Epithelial cell of prostate (primary cell): Measurements from ENCODE around the gene MROH7.

Experiments used
- DNase-seq: peaks from one replicate; pipeline ENCODE4 v3.0.0-alpha.2; 2011; ENCODE audit warnings: low read depth, low spot score
- H3K27ac ChIP-seq: fragments of 450-650 bp; 2 replicates; pipeline ENCODE4 v1.5.1; 2017; ENCODE audit warnings: mild to moderate bottlenecking

MROH7 gene

DNA sequence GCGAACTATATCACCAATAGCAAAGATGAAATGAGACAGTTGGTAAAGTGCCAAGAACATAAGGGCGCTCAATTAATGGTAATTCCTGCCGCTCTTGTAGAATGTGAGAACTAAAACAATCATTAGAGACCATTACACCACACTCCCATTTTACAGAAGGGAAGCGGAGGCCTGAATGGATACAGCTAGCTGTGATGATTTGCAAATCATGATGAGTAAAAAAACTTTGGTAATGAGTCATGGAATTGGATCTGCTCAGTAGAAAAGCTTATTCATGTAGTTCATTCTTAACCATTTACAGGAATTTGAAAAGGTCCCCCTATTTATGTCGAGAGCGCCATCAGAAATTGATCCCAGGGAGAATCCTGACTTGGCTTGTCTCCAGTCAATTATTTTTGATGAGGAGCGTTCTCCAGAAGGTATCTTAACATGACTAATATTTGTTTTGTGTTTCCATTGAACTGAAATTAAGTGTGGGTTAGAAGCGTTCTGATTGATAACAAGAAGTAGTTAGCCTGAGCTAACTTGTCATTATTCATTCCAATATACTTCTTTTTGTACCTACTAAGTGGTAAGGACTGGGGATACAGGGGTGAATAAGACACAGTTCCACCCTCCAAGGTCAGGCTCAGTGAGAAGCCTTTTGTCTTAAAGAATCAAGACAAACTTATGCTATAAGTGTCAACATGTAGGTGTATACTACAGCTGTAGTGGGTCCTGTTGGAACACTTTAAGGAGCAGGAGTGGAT lies 74.9 kb downstream of the MROH7 start:
- peak overlapping the region; percentile 87 for H3K27ac ChIP-seq
- peak; percentile 12 for DNase-seq

DNA sequence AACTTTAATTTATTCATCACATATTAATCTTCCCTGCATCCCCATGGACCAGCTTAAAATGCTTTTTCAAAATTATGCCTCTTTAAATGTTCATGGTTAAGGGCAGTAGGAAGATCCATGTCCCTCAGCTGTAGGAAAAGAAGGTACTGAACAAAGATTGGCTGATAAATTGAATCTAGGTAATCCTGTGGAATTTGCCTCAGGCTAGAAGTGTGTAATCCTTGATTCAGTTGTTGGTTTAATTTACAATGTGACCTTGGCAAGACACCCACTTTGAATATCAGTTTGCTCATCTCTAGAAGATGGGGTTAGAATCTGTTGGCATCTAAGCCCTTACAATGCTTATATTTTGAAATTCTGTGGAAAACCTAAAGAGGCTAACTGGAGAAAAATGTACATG lies 80.1 kb downstream of the MROH7 start:
- DNase-seq, result no peak

DNA sequence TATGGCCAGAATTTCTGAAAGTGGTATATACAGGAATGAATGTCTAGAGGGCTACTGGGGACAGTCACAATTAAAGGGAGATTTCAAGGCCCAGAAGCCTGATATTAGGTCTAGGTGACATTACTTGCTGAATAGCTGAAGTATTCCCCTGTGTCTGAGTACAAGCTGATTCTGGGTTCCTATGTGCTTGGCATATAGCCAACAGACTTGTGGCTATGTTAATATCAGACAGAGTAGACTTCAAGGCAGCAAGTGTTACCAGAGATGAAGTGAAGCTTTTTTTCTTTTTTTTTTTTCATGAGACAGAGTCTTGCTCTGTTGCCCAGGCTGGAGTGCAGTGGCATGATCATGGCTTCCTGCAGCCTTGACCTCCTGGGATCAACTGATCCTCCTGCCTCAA lies 82.4 kb downstream of the MROH7 start:
- no peak for DNase-seq
- no peak overlapping the region for H3K27ac ChIP-seq

More for the DNA sequence above, 80.1 kb downstream of the MROH7 start:
- no peak overlapping the region for H3K27ac ChIP-seq

DNA sequence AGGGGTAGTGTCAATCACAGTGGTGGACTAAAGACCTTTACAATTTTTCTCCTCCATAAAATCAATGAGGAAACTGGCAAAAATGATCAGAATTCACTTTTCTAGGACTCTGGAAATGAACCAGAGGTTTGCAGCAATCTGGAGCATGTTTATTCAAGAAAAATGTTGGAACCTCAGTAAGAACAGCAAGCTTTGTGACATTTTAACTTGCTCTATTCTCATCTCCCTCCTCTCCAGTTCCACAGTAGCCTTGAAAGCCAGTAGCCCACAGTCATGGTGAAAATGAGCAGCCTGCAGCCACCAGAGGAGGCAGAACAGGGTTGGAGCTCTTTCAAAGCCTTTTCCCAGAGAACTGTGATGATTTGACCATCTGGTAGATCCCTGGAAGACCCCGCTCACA lies 83.2 kb downstream of the MROH7 start:
- no peak for DNase-seq
- no peak overlapping the region for H3K27ac ChIP-seq

DNA sequence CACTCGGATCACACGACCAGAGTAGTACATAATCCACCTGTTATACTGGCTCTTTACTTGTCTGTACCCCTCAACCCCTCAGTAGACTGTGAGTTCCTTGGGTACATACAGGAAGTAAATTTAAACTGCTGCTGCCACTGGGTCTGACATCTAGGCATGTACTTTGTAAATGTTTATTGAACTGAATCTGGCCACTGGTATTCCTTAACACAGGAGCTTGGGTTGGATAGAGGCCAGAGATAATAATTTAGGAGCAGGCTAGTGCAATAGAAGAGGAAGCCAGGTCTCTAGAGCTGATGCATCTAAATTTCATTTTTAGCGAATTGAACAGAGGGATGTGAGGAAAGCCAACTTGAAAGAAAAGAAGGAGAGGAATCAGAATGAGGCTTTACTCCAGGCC lies 86.4 kb downstream of the MROH7 start:
- no peak for DNase-seq
- H3K27ac ChIP-seq, result no peak overlapping the region

DNA sequence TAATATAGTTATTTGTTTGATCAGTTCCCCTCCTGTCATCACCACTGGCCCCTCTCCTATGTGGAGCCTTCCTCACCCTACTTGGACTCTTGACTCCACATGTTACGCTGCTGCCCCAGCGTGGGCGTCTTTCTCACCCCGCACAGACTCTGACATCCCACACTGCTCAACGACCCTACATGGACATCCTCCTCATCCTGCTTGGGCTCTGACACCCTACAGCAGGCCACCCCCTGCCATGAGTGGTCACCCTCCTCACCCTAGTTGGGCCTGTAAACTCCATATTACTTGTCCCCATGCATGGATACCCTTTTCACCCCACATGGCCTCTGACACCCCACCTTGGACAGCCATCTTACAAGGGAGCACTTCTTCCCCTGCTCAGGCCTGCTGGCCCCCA lies 95.1 kb downstream of the MROH7 start:
- DNase-seq, result no peak
- no peak overlapping the region for H3K27ac ChIP-seq

DNA sequence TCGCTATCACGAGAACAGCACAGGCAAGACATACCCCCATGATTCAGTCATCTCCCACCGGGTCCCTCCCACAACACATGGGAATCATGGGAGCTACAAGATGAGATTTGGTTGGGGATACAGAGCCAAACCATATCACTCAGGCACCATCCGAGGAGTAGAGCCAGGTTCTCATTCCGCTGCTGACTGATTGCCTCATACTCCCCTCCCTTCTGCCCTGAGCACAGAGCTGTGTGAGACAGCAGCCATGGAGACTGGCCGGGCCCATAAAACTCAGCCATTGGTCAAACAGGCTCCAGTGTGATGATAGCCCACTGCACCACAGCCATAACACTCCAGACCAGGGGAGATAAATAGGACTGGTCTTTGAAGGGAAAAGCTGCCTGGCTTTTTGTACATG lies 96.7 kb downstream of the MROH7 start:
- no peak for DNase-seq

DNA sequence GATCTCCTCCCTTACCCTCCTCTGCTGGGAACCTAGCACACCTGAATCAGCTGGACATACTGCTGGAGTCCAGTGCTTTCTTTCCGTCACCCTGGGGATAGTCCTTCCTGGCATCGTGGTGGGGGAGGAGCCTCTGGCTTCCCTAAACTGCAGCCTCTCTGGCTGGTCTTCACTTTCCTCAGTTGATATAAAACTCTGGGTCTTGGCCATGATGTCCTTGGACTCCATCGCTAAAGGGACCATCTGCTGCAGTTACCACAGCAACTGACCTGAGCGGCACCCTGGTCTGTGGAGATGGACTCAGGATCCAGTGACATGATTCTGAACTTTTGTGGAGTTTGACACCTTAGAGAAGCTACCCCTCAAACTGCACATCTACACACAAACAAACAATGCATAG lies 99.9 kb downstream of the MROH7 start:
- no peak for DNase-seq
- no peak overlapping the region for H3K27ac ChIP-seq

More for the DNA sequence above, 96.7 kb downstream of the MROH7 start:
- H3K27ac ChIP-seq, result no peak overlapping the region

DNA sequence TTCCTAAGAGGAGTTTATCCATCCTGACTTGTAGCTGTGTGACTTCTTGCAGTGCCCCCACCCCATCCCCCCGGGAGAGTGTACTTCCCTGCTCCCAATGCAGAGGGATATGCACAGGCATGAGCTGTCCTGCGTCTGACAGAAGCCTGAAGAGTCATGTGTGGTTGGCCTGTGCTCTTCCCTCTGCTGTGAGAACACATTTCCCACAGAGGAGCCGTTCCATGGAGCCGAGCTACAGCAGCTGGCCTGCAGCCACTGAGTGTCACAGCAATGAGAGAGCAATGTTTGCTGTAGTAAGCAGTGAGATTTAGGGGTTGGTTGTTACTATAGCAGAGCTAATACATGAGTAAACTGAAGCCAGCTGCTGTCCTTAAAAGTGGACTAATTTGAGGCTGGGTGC lies 100.7 kb downstream of the MROH7 start:
- H3K27ac ChIP-seq, result no peak overlapping the region
- no peak for DNase-seq

DNA sequence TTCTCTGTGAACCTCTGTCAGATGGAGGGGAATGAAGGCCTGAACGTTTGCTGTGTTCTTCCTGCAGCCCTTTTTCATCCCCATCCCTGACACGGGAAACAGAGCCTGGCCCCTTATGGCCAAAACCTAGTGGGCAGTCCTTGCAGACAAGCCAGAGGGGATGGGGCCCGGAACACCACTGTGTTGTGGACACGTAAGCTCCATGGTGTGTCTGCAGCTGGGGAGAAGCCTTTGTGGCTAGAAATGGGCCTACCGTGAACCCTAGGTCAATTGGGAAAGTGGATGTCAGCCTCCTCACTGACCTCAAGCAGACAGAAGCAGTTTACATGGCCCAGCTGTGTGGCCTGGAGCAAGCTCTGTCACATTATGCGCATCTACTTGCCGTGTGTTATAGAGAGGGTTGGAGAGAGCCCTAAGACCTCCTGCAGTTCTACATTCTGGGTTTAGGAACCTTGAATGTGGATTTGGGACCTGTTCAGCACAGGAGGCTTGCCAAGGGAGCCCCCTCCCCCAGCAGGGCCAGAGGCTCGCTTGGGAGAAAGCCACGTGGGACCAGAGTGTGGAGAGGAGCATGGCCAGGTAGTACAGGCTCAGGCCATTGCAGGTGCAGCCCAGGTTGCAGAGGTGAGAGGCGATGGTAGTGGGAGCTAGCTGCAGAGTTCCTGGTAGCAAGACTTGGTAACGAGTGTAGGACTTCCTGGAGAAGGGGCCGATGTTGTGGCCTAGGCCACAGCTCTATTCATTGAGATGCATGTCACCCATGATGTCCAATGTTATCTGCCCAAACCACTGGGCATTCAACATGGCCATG lies 102.0 kb downstream of the MROH7 start:
- no peak overlapping the region for H3K27ac ChIP-seq

DNA sequence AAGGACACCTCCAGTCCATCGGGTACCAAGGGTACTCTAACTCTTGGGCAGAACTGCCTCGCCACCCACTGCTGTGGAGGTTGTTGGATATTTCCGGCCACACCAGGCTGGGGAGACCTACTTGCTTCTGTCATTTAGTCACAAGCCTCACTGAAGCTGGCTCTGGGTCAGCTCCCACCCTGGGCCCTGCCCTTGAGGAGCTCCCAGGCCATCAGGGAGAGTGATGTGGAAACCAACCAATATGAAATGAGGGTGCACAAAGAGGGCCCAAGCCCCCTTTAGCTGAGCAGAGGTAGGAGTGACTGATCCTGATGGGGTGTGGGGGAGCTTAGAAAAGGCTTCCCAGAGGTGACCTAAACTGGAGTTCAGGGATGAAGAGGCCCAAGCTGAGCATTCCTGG lies 103.1 kb downstream of the MROH7 start:
- DNase-seq, result no peak
- no peak overlapping the region for H3K27ac ChIP-seq

More for the DNA sequence above, 102.0 kb downstream of the MROH7 start:
- DNase-seq, result no peak

DNA sequence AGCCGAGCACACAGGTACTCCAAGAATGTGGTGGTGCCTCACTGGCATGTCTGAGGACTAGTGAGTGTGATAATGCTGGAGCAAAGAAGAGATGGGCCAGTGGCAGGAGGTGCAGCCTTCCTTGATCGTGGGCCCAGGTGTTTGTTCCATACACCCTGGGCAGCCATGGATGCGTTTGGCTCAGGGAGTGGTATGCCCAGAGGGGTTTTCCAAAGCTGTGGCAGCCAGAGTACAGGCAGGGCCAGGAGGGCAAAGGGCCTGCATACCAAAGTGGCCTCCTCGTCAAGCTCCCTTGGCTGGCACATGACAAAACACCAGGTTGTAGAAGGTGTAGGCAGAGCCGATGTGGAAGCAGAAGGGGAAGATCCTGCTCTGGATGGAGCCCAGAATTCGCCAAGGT lies 103.7 kb downstream of the MROH7 start:
- DNase-seq, result no peak

DNA sequence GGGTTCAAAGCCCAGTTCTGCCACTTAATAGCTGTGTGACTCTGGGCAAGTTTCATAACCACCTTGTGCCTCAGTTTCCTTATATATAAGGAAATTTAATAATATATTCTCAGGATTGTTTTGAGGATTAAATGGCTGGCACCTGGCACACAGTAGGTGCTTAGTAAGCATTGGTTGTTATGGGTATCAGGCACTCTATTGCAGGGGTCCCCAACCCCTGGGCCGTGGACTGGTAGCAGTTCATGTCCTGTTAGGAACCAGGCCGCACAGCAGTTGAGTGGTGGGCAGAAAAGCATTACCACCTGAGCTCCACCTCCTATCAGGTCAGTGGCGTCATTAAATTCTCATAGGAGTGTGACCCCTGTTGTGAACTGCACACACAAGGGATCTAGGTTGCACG lies 104.3 kb downstream of the MROH7 start:
- H3K27ac ChIP-seq, result no peak overlapping the region
- DNase-seq, result no peak

More for the DNA sequence above, 103.7 kb downstream of the MROH7 start:
- H3K27ac ChIP-seq, result no peak overlapping the region

DNA sequence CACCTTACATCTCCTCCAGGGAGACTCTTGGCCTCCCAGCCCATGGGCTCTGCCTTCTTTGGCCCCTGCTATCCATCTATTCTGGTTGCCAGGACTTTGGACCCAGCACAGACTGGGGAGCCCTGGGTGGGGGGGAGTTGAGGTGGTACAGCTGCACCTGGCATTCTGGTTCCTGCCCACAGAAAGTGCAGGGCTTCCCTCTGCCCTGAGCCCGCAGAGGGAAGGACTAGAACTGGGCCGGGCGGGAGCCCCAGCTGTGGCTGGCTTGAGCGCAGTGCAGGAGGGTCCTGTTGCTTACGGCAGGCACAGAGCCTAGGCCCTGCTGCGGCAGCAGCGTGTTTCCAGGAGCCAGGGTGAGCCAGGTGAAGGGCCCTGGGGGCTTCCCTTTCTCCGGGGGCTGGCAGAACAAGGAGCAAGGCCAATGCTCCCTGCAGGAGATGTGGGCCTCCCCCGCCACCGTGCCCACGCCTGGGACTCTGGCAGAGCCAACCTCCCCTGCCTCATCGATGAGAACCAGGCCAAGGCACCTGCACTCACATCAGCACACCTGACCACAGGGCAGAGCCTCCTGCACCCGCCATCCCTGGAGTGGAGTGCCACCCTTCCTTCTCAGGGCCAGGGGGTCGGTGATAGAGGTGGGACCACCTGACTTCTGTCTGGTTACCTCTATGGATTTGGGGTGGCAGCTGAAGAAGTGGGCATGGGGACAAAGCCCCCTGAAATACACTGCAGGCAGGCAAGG lies 106.7 kb downstream of the MROH7 start:
- DNase-seq, result no peak

DNA sequence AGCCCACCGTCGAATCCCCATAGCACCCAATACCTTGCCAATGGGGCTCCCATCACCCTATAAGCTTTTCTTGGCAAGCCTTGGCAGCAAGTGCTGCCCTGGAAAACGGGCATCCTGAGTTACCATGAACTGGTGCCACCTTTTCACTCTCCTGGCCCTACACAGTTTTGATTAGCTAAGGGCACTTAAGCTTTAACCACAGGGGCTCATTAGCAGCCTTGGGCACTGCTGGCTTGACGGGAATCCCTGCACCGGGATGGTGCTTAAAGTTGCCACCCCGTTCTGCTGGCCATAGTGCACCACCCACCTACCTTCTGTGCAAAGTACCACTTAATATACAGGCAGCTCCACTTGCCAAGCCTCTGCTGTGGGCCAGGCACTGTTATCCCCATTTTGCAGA lies 109.0 kb downstream of the MROH7 start:
- H3K27ac ChIP-seq, result no peak overlapping the region
- no peak for DNase-seq

More for the DNA sequence above, 106.7 kb downstream of the MROH7 start:
- H3K27ac ChIP-seq, result no peak overlapping the region

DNA sequence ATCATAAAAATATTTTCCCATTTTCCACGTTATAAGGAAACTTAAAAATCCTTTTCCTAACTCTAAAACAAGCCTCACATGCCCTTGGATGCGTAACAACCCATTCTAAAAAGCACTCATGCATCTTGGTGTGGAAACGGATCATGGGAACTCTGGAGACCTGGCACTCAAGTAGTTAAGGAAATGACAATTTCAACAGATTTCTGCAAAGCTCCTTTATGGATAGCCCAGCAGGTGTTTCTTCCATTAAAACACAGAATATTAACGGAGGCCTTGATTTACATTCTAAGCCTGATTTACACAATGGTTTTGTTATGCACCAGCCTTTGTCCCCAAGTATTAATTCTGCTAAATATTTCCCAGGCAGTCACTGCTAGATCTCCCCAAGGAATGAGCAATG lies 109.8 kb downstream of the MROH7 start:
- no peak overlapping the region for H3K27ac ChIP-seq
- DNase-seq, result no peak

DNA sequence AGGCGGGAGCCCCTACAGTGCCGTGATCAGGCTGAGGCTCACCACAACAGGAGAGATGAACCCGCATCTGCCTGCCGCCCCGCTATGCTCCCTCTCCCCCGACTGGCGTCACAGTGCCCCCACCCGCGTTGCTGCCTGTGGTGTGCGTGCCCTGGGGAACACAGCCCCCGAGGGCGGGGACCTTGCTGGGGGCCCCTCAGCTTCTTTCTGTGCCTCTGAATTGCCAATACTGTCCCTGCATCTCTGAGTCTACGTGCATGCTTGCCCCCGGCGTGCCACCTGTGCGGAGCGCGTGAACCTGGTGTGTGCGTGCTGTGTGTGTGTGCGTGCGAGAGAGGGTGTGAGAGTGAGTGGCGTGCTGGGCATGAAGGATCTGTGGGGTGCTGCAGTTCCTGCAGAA lies 112.5 kb downstream of the MROH7 start:
- no peak for DNase-seq
- H3K27ac ChIP-seq, result no peak overlapping the region

DNA sequence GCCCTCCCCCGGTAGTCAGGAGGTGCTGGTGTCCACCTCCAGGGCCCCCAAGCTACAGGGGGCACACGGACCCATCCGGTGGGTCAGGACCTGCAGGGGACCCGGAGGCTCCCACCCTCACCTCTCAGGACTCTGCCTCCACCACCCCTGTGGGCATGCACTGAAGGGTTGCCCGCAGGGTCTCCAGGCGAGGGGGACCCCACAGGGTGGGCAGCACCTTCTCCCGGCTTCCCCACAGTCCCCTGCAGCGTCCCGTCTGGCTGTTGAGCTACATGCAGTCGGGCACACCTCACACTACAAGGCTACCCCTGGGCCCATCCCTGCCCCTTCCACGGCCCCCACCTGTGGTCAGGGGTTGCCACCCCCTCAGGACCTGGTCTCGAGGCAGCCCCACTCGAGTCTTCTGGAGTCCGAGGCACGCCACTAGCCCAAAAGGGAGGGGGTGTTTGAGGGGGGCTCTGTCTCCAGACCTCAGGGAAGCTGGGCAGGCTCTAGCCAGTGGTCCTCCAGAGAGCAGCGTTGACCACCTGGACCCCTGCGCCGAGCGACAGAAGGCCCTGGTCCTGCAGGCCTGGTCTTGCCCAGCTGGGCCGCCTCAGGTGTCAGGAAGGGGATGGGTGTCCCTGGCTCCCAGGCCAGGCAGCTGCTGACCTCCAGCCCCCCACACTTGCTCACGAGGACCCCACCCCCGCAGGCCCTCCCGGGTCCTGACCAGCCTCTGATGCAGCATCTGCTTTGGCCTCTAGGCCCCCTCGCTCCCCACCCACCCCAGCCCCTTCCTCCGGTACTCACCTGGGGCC lies 113.1 kb downstream of the MROH7 start:
- H3K27ac ChIP-seq, result no peak overlapping the region
- DNase-seq, result no peak

DNA sequence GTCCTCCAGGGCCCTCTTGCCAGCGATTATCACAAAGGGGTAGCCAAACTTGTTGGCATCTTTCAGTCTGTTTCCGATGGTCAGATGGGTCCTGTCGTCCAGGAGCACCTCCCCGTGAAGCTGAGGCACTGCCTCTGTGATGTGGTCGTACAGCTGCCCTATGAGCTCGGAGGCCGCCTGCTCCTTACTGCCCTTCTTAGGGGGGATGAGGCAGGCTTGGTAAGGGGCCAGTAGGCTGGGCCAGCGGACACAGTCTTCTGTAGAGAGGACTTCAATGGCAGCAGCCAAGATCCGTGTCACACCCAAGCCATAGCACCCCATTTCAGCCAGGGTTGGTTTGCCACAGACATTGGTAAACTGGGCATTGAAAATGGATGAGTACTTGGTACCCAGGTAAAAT lies 116.2 kb downstream of the MROH7 start:
- DNase-seq, result no peak
- H3K27ac ChIP-seq, result no peak overlapping the region

DNA sequence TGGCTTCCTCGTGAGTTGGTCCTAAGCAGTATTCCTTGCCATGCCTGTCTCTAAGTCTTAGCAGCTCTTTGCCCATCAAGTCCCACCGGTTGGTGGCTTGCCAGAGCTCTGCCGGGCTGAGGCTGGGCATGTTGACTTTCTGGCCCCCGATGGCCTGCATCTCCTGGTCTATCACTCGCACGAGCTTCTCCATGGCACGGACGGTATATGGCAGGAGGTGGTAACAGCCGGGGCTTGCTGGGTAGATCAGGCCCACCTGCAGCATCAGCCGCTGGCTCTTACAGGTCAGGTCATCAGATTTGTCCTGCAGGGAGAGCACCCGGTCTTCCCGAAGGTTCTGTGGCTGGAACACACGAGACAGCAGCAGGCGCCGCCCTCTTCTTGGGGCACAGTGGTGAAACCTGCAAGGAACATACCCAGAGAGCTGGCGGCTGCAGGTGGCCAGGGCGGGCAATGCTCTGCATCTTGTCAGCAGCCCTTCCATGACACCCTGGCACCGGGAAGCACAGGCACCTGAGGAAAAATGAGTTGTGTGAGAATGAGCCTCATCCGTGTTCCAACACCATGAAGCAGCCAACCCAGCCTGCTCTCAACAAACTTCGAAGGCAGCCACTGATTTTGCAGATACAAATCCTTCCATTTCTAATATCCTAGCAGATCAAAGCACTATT lies 117.2 kb downstream of the MROH7 start:
- DNase-seq, result no peak
- no peak overlapping the region for H3K27ac ChIP-seq
